MM.1S (cell line): ENCODE measurements around the gene ARHGAP27.
"Not testable (repeated sequence)": the region's sequence is repeated elsewhere in the genome, so short reads cannot be mapped to it uniquely, and the experiment has no call there.

Experiments
- CTCF ChIP-seq: fragments of 300-600 bp; sonication (generic); IDR thresholded peaks from 2 replicates; pipeline ENCODE4 v1.5.1; 2016; ENCODE audit warnings: antibody characterized with exemption, low read length, mixed read lengths
- EZH2 ChIP-seq: fragments of 300-600 bp; sonication (generic); optimal IDR thresholded peaks from 2 replicates; pipeline ENCODE3; 2017; ENCODE audit warnings: low read depth, mild to moderate bottlenecking, antibody characterized with exemption, low read length, mixed read lengths

- TF ChIP-seq CTCF, EZH2: not testable (repeated sequence)
These were observed 15.8 kb upstream of the ARHGAP27 start for GRCh38 chr17:45448483-45448882.
